Embryonic facial prominence (tissue), 1 donor: ENCODE measurements around the gene ARHGAP26.

Experiments used
- DNase-seq: peaks from one replicate; pipeline ENCODE4 v3.0.0-alpha.2; 2016; ENCODE audit errors: extremely low spot score

Gene ARHGAP26

DNA sequence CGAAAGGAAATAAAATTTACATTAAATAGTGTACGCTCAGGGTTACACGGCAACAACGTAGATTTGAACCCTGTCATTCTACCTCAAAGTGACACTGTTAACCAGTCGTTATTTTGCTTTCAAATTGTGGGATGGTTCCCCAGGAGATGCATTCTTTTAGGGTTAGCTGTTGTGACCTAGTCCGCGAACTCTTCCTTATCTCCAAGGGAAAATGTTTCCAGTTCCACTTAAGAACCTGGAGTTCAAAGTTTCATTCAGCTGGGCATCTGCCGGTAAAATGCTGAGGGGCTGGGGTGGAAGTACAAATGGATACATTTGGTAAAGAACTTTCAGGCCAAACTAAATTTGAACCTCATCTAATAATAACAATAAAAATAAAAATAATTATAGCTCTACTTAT is 368.7 kb downstream of the ARHGAP26 start:
- no peak for DNase-seq

DNA sequence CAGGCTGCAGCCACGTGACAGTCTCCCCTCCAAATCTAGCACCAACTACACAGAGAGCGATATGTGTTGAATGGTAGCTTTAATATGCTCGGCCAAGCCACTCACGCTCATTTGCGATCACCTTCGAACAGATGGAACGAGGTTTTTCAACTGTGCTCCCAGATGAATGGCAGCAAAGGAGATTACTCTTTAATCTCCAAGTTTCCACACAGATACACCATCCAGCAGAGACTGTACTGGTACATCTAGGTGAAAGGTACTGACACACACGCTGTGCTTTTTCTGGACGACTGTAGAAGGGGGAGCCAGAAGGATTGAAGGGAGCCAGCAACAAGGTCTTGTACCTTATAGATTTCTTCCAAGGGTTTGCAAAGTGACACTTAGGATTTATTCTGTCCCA is 369.4 kb downstream of the ARHGAP26 start:
- no peak for DNase-seq

DNA sequence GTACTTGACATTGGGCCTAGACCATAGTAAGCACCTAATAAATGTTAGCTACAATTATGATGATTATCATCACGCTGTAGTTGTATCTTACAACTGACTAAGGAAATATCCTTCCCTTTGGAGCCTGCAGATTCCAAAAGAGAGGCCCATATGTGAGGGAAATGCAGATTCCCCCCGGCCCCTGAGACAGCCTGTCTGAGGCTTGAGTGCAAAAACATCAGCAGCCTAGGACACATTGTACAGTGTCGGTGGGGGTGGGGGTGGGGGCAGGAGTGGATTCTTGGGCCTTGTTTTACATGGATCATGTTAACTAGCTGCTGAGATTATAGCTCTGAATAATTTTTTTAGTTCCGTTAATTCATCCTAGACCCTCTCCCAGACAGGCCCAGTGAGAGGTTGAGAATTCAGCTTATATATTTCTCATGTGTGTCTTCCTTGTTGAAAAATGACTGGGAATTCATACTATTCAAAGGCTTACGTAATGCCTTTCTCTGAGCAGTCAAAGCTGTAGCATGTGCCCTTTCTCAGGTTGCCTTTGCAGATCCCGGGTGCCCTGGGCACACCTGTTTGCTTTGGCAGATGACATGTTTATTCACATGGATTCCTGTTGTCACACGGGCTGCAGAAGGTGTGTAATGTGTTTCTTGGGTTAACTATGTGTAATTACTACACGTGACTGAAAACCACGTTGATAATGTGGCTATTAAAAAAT is 370.5 kb downstream of the ARHGAP26 start:
- no peak for DNase-seq

DNA sequence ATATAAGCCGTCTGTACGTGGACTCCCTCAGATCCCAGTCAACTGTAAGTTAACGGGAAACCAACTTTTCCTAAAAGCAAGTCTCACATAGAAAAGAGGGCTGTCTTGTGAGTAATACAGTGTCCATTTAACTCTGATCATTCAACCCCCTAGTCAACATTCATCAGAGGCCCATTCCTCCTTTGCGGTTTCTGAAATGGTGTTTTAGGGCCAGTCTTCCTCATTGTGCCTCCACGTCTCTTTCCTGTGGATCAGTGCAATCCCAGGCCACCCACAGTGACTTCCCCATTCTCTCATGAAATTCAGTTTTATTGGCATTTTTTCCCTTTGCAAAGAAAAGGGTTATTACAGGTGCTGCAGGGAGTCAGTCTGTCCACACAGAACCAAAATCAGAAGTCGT is 371.5 kb downstream of the ARHGAP26 start:
- no peak for DNase-seq

DNA sequence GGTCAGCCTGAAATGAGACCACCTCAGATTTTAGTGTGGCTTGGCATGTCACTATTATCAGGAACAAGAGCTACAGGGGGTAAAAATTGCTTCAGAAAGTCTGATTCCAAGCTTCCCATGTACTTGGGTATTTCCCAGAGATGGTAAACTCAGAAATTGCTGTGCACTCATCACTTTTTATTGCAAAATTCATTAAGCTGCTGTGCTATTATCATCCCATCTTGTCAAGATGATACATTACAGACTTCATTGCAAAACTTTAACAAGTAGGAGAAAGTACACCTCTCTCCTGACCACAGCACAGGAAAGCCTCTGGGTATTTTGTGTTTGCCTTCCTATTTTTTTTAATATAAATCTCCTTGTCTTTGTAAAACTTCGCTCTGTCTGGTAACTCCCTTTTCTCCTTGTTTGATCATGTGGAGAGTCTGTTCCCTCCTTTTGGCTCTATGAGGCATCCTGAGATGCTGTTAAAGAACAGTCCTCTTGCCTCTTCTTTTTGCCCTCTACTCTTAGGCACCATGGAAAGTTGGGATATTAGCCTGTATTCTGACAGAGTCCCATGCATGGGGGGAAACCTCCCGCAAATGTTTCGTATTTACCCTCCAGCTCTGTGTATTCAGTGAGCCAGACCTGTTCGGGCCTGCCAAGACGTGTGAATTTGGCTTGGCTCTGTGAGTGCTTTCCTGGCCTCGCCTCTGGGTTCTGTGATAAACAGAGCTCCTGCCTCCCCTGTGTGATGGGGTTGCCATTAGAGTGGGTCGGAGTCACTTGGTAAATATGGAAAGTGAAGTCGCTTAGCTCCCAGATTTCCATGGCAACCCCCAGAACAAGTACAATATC is 372.6 kb downstream of the ARHGAP26 start:
- DNase-seq: peak; percentile 27

DNA sequence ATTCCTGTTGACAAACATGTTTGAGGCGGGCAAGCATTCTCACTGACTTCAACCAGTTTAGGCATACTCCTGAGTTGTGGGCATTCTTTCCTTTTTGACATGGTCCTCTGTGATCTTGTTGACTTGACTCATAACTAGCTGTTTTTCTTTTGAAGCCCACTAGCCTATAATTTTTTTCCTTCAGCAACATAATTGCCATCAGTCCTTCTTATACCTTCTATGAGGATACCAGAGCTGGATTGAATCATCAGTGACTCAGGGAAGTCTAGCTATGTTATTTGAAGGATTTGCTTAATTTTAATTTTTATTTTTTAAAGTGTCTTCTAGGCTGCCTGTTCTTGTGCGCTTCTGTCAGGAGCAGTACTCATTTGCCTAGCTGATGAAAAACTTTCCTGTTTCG is 373.8 kb downstream of the ARHGAP26 start:
- no peak for DNase-seq

DNA sequence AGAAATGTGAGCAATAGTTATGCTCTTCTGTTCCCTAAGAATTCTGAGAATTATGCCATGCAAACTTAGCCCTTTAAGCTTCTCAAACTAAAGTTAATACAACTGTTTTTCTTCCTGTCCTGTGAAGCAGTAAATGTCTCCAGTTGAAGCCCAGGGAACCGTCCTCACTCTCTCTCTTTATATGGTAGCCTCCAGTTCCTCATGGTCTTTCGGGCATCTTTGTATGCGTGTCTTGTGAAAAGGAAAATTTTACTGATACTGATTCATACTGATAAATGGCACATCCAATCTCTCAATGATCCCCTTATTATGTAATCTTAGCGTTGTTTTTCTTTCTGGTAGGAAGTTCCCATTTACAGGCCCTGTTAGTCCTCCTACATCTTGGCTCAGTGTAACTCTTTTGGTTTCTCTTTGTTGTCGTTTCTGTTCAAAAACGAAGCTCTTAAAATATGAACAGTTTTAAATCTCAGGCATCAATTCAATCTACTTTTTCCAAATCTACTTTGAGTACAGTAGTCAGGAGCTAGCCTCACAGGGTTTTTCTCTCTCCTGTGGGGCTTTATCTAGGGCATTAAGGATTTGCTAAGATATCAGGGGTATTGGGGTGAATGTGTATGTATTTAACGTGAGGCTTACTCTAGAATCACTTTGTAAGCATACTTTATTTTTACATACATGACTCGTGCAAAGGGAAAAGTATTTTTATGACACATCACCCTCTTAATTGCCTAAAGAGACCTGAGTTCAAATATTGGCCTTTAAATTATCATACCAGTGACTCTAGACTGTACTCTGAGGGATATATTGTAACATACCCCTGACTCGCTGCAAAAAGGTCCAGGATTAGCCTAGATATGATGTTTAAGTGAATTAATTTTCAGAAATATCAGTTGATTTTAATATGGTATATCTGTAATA is 375.3 kb downstream of the ARHGAP26 start:
- DNase-seq: no peak

DNA sequence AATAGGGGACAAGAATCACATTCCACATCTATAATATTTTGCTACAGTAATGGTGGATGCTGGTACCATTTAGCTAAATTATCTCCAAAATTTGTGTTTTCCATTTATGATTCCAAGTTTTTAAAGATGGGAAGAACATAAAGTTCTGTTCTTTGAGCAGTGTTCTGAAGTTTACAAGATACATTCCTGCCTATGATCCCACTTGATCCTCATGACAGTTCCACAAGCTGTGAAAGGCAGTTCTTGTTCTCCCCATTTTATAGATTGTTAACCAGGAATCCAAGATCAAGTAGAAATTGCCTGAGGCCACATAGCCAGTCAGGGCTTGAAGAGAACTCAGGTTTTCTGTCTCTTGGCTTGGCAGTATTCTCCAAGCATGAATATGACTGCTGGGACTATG is 376.0 kb downstream of the ARHGAP26 start:
- DNase-seq: no peak

DNA sequence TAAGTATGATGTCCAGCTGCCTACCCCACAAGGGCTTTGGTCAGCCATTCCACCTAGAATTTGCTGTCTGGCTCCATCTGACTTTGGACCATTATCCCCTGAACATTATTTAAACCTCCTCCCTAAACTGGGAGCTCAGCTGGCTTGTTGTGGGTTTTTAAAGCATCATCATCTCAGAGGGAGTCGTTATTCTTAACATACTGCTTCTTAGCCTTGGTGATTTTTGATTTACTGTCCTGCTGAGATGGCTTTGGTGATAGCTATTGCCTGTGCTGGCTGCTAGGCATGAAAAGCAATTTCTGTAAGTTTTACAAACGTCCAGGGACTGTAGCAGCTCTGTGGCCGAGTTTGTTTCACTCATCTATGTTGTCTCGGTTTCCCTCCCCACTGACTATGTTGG is 377.2 kb downstream of the ARHGAP26 start:
- no peak for DNase-seq

DNA sequence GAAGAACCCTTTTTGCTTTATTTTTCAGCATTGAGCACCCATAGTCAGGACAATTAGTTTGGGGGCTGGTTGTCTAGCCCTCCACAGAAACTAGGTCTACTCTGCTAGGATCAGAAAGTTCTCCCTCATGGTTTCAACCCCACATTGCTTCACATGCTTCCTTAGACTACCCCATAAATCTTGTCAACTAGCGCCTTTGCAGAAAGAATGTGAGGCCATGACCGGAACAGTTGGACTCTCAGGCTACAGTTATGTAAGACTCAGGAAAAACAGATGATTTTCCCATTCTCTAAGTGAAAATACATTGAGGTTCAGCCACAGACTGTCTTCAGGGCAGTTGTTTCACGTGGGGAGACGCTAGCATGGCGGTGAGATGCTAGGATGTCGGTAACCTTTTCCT is 377.7 kb downstream of the ARHGAP26 start:
- no peak for DNase-seq

DNA sequence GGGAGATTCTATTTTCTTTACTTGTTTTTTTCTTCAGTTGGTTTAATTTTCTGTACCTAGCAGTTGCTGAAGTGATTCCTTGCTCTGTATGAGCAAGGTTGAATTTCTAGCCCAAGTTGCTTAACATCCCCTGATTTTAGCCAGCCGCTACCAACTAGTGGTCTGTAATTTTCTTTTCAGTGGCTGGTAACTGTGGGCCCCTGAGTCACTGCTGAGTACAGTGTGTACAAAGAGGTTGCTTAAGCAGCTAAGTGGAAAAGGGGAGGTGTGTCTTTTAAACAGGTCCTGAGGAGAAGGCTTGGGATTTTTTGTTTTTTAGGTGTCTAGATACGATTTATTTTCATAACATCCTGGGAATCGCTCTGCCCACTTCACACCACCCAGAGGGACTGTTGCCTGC is 378.6 kb downstream of the ARHGAP26 start:
- DNase-seq: no peak

DNA sequence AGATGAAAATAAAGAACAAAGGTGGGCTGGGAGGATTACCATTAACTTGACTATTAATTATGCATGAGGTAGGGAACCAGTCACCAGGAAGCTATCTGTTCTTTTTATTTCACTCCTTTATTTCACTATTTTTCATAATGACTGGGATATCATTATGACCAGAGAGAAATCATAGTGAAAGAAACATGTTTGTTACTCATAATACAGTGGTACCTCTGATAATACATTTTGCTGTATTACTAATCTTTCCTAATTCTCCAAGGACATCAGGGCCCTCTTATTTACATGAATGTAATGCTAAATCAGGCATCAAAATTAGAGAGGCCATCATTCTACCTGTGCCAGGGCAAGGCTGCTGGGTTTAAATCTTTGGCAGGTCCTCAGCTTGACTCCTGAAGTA is 379.6 kb downstream of the ARHGAP26 start:
- DNase-seq: no peak

DNA sequence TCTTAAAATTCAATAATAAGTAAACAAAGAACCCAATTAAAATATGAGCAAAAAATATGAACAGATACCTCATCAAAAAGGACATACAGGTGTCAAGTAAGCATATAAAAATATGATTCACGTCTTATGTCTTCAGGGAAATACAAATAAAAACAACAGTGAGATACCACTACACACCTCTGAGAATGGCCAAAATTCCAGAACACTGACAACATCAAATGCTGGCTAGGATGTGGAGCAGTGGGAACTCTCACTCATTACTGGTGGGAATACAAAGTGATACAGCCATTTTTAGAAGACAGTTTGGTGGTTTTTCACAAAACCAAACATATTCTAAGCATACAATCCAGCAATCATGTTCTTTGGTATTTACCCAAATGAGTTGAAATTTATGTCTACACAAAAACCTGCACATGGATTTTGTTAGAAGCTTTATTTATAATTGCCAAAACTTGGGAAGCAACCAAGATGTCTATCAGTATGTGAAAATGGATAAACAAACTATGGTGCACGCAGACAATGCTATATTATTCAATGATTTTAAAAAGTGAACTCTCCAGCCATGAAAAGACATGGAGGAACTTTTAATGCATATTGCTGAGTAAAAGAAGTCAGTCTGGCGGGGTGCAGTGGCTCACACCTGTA is 381.0 kb downstream of the ARHGAP26 start:
- no peak for DNase-seq

DNA sequence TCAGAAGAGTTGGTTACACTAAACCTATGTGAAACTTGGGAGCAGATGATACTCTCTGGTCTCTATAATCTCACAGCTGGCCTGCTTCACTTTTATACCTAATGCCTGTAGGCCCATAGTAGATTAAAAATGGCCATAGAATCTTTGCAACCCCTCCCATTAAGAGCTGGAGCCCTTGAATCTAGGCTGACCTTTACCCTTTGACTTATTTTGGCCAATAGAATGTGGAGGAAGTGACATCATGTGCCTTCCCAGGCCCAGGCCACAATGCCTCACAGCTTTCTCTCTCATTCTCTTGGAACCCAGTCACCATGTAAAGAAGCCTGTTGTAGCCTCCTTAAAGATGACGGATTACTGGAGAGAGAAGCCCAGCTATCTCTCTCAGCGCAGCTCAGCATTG is 382.3 kb downstream of the ARHGAP26 start:
- no peak for DNase-seq

DNA sequence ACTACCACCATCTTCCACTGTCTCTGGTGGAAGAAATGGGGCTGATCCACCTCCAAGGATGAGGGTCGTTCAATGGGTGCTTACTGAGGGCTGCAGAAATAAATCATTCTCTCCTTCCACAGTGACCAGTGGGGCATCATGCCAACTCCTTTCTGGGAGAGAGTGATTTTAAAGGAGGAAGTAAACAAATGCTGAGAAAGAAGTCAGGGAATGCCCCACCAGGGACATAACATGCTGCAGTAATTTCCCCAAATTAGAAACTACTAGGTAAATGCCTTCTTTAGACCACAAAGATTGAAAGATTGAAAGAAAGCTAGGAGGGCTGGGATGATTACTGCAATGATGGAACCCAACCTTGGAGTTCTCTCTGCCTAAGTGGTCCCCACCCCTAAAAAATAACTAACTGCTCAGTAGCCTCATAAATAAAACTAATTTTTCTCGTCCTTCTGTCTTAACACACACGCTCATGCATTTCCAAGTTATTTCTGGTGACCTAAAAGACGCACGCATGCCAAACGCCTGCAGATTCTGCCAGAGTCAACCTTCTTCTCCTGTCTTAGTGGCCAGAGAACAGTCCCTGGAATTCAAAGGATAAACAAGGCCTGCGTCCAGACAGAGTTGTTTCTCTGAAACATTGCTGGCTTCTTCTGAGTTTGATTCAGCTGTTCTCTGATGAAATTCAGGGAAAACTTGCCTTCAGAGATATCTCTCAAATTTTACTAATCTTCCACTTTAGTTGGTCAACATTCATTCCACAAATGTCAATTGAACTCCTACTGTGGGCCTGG is 383.3 kb downstream of the ARHGAP26 start:
- no peak for DNase-seq

DNA sequence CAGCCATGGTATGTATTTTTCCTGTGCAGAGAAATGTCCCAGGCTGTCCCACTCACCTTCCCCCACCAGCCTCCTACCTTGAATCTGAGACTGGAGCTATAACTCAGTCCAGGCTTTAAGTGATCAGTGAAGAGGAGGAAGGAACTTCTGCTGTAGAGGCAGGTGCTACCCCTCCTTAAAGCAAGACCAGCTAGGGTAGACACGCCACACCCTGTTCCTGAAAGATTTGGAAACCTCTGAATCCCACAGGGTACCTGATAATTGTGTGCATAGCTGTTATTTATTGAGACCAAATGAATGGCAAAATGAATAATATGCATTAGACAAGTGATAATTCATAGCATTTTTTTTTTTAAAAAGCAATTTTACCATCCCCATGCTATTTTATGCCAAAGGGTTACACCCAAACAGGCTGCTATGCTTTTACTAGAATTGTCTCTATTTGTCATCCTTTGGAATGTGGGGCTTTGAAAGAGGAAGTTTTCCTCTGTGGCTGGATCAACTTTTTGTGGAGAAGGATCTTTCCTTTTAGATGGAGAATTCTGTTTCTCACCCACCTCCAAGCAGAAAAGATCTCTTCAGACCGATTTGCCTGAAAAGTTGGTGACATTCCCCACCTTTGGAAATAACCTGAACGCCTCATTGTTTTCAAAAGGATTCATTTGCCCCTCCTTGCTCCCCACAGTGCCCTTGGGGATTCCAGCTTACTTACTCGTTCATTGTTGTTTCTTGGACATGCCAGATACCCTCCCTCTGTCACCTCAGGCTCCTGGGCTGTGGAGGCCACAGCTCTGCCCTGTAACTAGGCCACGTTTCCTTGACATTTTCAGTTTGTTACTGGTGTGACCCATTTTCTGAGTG is 384.6 kb downstream of the ARHGAP26 start:
- DNase-seq: no peak

DNA sequence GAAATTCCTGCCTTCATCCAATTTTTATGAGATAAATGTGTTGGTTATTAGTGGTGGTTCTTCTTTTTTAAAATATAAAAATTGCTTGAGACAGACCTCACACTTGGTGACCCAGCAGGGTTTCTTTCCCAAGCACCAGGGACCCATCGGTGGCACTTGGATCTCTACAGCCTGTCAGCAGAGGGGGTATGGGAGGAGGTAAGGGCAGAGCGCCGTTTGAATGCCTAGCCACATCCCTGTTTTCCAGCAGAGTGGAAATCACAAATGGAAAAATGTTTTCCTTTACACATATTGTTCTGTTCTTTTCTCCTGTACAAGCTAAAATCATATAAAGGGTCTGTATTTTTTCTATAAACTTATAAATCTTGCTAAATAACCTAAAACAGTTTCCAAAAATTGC is 385.3 kb downstream of the ARHGAP26 start:
- no peak for DNase-seq

DNA sequence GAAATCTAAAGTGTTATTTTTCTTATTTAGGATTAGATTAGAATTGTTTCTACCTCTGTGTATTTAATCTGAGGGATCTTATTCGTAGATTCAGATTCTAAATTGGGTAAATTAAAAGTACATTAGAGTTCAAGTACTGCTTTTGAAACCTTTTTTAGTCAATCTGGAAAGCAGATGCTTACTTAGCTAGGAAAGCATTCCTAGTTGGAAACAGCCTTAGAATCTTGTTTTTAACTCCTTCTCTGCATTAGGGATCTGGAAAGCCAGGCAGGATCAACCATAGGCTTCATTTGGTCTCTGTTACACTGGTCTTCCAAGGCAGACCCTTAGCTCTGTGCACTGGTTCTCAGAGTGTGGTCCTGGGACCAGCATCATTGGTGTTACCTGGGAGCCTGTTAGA is 385.9 kb downstream of the ARHGAP26 start:
- DNase-seq: no peak

DNA sequence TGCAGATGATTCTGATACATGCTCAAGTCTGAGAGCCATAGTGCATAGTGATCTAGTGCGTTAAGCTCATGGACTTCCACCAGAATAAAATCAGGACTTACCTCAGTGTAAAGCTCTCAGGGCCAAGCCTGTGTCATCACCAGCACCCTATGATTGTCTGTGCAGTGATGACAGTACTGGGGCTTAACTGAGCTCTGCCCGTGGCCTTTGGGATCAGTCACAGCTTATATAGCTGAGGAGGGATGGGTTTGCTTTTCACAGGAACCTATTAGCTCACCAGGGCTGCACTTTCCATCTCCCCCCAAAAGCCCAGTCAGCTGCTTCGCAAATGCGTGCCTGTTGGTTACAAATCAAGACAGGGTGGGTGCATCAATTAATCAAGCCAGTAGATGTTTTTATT is 386.4 kb downstream of the ARHGAP26 start:
- no peak for DNase-seq

DNA sequence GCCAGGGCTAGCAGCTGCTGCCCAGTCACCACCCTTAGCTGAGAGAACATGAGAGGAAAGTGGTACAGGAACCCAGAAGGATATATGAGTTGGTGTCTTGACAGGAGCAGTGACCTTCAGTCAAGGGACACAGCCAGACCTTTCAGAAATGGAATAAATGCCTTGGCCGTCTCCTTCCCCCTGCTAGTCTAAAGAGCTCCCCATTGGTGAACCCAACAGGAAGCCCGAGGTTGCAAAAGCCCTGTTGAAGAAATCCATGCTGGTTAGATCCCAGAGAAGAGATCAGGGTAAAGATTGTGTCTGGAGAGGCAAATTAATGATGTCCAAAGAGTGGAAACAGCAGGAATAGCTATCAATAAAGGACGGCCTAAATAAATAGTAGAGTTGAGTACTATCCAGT is 388.9 kb downstream of the ARHGAP26 start:
- DNase-seq: no peak
